Suprapubic skin (tissue), 4 donors: Measurements from ENCODE around the gene NFATC2.

Experiments used
- EP300 ChIP-seq: sonication (generic); formaldehyde crosslinking; IDR thresholded peaks from one replicate; pipeline ENCODE4 v1.6.1; 2017; ENCODE audit warnings: antibody characterized with exemption
- POLR2AphosphoS5 ChIP-seq, 3 donors: sonication (generic); formaldehyde crosslinking; IDR thresholded peaks; one replicate each; pipeline ENCODE4 v1.6.1; 2017; ENCODE audit warnings: antibody characterized with exemption in 3 of 3
- TF ChIP-seq, protein P1 (sequence below), 2 donors: fragments of 200-600 bp in 1 of 2; fragments of 450-650 bp in 1 of 2; sonication (generic) in 1 of 2; IDR thresholded peaks; one replicate each; pipeline ENCODE4 v1.5.1; 2016 to 2019; ENCODE audit warnings: antibody characterized with exemption in 2 of 2, mild to moderate bottlenecking in 1 of 2, moderate library complexity in 1 of 2

DNA sequence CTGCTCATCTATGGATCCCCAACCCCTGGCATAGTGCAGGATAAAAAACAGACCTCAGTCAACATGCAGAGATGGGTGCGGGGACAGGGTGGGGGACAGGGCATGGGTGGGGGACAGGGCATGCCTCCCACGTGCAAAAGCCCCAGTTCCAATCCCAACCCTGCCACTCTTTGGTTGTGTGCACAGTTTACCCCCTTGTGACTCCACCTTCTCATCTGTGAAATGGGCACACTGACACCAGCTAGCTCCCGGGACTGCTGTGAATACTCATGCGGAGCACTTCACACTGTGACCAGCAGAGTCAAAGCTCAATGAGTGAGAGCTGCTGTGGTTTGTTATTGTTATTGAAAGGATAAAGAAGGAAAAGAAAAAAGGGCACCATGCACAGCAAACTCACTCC is 69.3 kb downstream of the NFATC2 start:
- TF ChIP-seq, protein P1, sequence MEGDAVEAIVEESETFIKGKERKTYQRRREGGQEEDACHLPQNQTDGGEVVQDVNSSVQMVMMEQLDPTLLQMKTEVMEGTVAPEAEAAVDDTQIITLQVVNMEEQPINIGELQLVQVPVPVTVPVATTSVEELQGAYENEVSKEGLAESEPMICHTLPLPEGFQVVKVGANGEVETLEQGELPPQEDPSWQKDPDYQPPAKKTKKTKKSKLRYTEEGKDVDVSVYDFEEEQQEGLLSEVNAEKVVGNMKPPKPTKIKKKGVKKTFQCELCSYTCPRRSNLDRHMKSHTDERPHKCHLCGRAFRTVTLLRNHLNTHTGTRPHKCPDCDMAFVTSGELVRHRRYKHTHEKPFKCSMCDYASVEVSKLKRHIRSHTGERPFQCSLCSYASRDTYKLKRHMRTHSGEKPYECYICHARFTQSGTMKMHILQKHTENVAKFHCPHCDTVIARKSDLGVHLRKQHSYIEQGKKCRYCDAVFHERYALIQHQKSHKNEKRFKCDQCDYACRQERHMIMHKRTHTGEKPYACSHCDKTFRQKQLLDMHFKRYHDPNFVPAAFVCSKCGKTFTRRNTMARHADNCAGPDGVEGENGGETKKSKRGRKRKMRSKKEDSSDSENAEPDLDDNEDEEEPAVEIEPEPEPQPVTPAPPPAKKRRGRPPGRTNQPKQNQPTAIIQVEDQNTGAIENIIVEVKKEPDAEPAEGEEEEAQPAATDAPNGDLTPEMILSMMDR (IDR thresholded peaks at IDR 0.05), result no peak
- no peak for TF ChIP-seq POLR2AphosphoS5 (IDR thresholded peaks at IDR 0.05)
- TF ChIP-seq EP300, result no peak
